Jurkat, Clone E6-1 (cell line): ENCODE measurements around the gene NECTIN1.

ENCODE experiments used
- DNase-seq: peaks from one replicate; pipeline ENCODE4 v3.0.0-alpha.2; 2011; ENCODE audit warnings: low read depth, low spot score
- H3K4me3 ChIP-seq: 2 replicates; pipeline ENCODE4 v1.5.1; 2011; ENCODE audit warnings: mild to moderate bottlenecking, low read length, control low read depth, moderate library complexity

The NECTIN1 gene

DNA sequence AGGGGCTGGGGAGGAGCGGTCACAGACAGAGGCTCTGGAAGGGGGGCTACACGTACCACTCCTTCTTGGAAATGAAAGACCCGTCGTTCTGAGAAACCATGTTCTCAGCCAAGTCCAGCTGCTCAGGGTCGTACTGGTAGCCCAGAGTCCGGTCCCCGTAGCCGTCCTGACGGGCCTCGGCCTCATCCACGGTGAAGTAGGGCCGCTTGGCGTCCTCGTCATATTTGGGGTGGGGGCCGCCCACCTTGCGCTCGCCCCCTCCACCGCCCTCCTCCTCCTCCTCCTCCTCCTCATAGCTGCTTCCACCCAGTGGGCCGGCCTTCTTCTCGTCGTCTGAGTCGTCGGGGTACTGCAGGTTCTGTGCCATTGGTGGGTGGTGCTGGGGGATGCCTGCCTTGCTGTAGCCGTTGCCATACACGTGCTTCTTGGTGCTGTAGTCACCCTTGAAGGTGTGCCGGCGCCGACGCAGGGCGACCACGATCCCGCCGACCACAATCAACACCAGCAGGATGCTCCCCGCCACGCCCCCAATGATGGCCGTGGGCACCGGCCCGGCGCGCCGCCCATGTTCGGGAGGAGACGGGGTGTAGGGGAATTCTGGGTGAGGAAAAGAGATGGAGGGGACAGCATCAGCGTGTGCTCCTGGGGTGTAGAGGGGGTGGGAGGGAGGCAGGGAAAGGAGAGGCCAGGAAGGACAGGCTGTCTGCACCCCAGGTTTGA lies 64.1 kb downstream of the NECTIN1 start:
- no peak for DNase-seq

DNA sequence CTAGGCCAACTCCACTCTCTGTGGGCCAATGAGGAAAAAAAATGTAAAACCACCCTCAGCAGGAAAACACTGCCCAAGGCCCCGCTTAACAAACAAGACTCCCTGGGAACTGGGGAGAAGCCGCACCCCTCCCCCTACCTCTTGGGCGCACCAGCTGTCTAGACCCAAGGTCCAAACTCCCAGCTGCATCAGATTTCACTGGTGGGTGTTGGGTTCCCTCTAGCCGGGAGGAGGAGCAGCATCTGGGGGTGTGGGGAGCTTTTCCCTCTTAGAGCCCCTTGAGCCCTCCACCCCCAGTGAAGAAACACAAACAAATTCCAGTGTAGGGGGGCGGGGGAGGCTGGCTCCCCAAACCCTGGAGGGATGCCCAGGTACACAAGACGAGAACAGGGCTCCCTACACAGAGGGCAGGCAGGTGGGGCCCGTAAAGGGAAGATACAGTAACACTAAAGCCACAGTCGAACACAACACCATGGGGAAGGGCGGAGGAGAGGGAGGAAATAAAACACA lies 64.9 kb downstream of the NECTIN1 start:
- H3K4me3 ChIP-seq = no peak overlapping the region
- no peak for DNase-seq

More for the DNA sequence above, 64.1 kb downstream of the NECTIN1 start:
- H3K4me3 ChIP-seq = no peak overlapping the region

DNA sequence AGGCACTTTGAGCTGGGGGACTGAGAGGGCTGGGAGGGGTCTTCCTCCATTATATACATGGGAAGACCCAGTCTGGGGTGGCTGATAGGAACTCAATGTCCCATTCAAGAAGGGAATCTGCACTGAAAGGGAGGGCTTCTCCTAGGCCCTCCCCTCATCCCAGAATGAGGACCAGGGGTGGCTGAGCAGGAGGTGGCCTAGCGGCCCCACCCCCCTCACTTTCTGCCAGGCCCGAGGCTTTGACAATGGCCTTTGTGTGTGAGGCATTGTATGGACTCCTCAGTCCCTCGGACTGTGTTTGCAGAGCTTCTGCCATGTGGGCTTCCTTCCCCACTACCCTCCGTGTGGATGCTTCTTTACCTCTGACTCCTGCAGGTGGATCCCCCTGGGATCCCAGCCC lies 65.7 kb downstream of the NECTIN1 start:
- DNase-seq = no peak
- no peak overlapping the region for H3K4me3 ChIP-seq

DNA sequence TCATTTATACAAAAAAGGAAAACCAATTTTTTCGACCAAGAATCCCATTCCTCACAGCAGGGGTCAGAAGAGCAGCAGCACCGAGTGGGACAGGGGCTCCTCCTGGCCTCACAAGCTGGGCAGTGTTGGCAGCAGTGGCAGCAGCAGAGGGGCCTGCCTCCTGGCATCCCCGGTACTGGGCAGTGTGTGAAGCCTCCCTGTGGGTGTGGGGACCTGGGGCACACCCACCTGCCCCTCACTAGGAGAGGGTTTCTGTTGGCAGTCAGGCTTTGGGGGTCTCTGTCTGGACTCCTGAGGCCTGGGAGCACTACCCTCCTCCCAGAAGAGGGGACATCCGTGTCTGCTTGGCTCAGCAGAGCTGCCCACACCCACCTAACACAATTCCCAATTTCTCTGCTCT lies 67.8 kb downstream of the NECTIN1 start:
- DNase-seq = no peak
- no peak overlapping the region for H3K4me3 ChIP-seq

DNA sequence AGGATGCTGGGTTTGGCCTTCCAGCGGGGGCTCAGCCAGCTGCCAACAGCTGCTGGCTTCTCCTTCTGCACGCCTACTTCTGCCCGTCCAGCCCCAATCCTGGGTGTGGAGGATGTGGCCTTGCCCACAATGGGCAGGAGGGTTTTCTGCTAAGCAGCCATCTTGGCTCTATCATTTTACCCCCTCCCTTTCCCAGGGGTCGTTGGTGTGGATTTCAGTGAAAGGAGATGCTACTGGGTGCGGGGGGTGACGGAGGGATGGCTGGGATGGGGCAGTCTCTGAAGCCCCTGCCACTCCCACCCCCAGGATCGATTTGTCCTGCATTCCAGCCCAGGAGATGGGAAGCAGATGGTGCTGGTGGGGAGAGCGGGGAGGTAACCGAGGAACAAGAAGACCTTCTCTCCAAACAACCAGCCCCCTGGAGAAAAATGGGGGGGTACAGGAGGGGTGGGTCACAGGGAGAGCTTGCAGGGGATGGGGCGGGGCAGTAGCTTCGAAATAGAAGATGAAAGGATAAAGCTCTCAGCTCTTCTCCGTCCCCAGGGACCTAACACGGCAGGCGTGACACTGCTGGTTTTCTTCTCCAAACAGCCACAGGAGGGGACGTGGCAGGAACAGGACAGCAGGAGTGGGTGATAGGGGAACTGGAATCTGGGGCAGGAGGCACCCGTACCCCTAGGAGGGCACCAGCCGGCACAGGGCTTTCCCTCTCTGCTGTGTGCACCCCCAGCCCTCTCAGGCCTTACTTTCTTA lies 68.9 kb downstream of the NECTIN1 start:
- DNase-seq = no peak
- H3K4me3 ChIP-seq = no peak overlapping the region

DNA sequence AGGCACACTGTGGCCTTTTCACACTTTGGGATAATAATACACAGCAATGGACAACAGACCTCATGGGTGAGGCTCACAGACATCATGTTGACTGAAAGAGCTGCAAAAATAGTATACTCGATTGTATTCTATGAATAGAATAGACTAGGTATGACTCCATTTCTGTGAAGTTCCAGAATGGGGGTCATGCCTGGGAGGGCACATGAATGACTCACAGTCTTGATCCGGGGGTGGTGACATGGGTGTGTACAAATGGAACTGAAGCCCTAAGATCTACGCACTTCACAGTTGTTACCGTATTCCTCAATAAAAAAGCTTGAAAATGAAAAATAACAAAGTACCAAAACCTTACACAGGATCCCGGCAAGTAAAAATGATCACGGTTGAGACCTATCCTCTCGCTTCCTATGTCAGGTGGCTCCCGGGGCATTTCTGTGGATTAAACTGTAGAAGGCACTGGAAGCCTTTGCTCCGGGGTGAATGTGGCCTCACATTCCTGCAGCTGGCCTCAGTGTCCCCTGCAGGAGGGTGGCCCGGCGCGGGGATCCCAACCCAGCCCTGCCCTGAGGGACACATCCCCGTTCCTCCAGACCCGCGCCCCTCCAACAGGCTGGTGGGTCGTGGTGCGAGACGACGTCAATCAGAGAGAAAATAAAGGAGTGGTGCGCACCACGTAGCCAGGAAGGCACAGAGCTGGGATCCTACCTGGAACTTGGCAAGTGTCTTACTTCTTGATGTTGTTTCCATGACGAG lies 75.9 kb downstream of the NECTIN1 start:
- H3K4me3 ChIP-seq = no peak overlapping the region
- no peak for DNase-seq

DNA sequence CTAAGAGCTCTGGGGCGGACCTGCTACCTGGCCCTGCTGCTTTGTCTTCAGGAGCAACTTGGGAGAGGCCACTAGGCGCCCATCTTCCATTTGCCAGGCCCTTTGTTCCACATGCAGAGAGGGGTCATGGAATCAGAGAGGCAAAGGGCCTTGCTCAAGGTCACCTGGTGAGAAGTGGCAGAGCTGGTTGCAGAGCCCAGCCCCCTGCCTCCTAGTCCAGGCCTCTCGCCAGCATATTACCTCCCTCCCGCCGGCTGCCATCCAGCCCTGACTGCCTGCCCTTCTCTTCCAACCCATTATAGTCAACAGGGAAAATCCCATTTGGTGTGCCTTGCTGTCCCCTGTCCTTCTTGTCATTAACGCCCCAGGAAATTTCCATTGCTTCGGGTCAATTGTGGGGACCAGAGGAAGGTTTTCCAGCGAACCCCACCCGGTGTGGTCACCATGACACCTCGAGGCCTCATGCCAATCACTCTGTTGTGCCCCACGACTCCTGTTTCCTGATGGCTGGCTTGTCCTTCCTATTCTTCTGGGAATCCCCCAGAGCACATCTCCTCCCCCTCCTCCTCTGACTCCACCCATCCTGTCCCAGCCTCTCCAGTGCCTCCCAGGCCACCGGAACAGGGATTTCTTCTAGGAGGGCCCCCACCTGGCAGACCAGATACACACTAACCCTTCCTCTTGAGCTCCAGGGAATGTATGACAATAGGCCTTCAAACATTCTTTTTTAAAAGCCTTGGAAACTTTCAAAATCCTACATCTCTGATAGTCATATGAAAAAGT lies 77.0 kb downstream of the NECTIN1 start:
- no peak for DNase-seq
- no peak overlapping the region for H3K4me3 ChIP-seq

DNA sequence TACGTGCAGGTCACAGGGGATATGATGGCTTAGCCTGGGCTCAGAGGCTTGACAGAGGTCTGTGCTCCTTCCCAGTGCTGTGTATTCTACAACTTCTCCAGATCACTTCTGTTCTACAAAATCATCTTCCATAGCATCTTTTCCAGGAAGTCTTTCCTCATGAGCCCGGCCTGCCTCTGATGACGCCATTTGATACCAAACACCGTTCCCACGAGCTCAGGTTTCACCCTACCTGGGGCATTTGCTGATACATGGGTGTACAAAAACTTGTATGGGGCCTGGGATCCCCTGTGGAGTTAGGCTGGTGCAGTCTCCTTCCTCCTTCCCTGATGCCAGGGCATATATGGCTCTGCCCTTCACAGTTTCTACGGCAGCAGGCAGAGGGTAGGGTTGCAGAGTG lies 78.7 kb downstream of the NECTIN1 start:
- no peak for DNase-seq
- H3K4me3 ChIP-seq = no peak overlapping the region

DNA sequence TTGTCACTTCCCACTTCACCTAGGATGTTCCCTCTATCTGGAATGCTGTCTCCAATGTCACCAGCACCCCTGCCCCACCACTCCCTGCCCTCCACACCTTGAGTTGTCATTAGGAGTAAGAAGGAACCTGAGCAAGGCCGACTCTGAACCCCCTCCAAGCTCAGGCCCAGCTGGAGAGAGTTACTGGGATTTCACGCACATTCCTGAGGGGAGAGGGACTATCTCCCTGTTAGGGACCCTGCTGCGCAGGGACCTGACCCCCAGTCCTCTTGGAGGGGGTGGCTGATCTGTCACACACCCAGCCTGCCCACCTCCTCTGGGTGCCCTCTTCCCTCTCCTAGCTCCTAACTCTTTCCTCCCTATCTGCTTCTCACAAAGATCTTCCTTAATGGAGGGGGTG lies 81.7 kb downstream of the NECTIN1 start:
- DNase-seq = no peak
- H3K4me3 ChIP-seq = no peak overlapping the region

DNA sequence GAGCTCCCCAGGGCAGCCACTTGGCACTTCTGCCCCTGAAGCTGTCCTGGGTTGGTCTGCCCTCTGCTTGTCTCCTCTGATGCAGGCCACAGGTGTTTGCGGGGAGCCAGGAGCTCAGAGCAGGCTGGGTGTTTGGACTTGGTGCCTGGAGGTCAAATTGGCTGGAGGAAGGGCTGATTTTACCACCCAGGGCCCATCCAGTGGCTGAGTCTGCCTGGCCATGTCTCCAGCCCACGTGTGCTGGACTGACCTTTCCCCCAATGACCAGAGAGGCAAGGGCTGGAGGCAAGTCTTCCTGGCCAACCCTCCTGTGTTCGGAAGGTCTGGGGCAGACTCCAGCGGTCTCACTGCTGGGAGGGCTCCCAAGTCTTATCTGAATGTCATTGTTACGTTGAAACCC lies 84.0 kb downstream of the NECTIN1 start:
- no peak for DNase-seq
- H3K4me3 ChIP-seq = no peak overlapping the region

DNA sequence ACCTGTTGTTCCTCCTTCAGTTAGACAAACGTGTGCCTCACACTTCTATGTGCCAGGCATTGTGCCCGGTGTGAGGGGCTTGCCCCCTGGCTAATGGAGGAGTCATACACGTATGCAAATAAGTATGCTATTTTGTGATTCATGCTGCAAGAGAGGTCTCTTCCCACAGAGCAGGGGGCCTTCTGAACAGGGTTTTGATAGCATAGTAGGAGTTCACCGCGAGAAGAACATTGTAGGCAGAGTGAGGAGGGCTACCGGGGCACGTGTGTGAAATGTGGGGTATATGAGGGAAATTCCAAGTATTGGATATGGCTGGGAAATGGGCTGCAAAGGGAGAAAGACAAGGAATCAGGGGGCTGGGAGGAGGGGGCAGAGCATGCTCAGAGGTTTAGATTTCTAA lies 84.5 kb downstream of the NECTIN1 start:
- no peak for DNase-seq
- no peak overlapping the region for H3K4me3 ChIP-seq

DNA sequence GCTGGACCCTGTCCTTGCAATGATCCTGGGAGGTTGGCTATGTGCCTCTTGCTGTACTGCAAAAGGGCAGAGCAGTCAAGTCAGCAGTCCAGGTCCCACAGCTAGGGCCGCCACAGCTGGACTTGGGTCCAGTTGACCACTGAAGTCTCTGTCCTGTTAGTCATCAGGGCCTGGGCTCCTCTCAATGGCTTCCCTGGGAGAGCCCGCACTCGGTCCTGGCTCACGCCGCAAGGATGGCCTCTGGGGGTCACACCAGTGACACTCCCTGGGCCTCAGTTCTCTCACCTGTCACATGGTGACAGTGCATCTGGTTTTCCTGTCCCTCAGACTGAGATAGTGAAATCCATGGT lies 85.1 kb downstream of the NECTIN1 start:
- no peak for DNase-seq
- no peak overlapping the region for H3K4me3 ChIP-seq

DNA sequence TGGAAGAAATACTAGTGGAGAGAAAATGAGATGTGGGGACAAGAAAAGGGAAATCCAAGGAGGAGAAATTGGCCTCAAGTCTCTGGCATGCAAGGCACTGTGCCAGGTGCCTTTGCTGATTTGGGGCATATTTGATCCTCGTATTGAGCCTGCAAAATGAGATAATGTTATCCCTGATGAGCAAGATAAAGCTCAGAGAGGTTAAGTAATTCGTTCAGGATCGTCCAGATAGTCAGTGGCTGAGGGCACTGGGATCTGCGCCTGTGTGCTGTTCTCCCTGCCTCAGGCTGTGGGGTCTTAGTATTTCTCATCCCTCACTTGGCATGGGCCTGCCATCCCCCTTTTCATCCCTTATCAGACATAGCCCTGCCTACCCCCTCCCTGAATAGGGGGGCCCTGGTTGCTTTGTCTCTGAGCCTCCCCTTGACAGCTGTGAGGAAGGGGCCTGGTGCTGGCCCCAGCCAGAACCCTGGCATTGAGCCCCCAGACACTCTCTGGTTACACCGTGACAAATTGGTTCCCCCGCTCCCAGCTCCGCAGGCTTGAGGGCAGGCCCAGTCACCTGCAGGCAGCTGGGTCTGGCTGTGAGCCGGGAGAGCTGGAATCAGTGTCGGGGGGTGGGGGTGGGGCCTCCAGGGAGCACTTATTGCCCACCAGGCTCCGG lies 85.7 kb downstream of the NECTIN1 start:
- no peak overlapping the region for H3K4me3 ChIP-seq

DNA sequence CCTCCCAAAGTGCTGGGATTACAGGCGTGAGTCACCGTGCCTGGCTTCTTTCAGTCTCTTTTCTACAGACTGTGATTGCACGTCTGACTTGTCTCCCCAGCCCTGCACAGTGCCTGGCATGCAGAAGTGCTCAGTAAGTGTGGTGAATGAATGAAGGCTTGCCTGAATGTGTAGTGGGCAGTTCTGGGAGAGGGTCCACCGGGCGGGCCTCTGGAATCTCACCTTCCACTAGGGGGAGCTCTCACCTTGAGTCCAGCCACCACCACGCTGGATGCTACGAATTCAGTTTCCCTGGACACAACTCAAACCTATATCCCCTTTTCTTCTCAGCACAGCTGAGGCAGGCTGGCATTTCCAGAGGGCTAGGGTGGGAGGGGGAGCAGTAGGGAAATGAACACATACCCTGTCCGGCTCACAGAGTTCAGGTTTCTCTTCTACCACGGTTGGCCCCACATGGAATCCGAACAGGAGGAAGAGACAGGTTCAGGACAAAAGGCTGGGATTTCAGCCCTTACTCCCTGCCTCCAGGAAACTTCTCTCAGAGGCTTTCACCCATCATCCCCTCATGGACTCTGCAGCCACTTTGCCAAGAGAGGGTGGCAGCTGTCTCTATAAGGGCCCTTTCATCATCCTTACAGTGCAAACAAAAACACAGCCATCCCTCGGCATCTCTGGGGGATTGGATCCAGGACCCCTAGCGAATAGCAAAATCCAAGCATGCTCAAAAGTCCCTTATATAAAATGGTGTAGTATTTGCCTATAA lies 86.8 kb downstream of the NECTIN1 start:
- DNase-seq = no peak
- no peak overlapping the region for H3K4me3 ChIP-seq

More for the DNA sequence above, 85.7 kb downstream of the NECTIN1 start:
- DNase-seq = no peak

DNA sequence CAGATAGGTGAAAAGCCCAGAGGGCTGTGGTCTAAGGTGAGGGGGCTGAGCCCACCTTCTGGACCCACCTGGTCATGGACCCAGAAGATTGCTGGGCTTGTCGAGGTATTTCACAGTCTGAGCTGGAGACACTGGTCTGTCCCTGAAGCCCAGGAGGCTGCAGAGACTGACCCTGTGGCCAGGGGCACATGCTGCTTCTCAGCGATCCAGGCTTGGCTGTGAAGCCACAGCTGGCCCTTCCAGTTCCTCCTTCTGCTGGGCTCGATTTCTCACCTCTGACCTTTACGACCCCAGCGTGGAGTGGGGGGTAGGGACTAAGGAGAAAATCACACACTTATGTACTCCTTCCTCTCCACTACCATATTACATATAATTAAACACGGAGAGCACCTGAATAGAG lies 88.5 kb downstream of the NECTIN1 start:
- no peak for DNase-seq
- no peak overlapping the region for H3K4me3 ChIP-seq

DNA sequence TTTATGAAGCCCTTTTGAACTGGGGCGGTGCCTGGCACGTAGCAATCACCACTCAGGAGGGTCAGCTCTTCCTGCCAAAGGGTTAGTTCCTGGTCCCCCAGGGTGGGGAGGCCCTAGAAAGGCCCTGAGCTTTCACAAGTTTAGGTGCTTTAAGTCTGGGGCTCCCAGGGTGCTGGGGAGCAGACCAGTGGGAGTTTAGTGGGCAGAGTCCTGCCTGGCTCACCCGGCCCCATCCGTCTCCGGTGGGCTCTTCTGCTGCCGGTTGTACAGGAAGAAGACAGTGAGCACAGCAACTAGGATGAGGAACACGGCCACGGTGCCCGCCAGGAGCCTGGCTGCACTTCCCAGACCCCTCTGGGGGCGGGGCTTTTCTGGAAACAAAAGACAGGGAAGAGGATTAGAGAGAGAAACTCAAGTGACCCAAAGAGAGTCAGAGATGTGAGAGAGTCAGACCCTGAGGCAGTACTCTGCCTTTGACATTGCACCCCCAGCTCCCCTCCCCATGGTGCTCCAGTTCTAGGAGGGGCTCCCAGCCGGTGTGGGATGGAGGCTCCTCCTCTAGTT lies 89.3 kb downstream of the NECTIN1 start:
- no peak for DNase-seq
- no peak overlapping the region for H3K4me3 ChIP-seq

DNA sequence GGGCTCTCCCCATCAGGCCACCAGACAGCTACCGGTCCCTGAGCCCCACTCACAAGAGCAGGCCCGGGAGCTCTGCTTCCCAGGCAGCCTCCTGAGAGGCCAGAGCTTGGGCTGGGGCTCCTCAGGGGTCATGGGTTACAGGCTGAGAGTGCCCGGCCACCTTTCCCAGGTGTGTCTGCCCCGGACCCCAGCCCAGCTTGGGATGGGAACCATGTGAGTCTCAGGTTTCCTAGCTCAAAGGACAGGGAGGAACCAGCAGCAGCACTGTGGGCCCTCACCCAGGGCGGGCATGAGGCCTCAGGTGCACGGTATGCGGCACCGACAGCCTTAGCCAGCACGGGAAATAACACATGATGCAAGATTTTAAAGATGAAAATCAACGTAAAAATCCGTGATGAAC lies 90.1 kb downstream of the NECTIN1 start:
- H3K4me3 ChIP-seq = no peak overlapping the region
- DNase-seq = no peak

DNA sequence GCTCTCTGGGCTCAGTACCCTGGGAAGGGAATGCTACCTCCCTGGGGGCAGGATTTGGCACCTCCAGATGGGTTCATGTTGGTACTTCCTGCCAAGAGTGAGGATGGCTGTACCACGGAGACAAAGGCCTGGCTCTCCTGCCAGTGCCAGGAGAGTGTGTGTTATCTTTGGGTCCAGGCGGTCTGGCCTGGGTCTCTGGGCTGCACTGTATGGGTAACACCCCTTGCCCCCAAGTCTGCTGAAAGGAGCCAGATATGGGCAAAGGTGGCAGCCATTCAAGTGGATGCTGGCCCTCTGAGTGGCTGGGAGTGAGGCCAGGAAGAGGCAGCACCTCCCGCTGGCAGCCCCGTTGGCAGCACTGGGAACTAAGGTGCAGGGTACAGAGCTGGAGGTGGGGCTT lies 91.5 kb downstream of the NECTIN1 start:
- no peak for DNase-seq
- H3K4me3 ChIP-seq = no peak overlapping the region
